Upper lobe of left lung (tissue), 6 donors: ENCODE measurements around the gene MIF4GD. TPM values are rescaled to one million over a fixed set of nuclear protein-coding genes. Genes with fewer than 3 reads are reported as not detected.

Experiments used
- ATAC-seq, 2 donors: fragments of 200-7000 bp; cut with Tn5 transposase; one replicate each; pipeline ENCODE4 v1.9.1; 2022; ENCODE audit warnings: mild to moderate bottlenecking in 2 of 2, moderate library complexity in 2 of 2; ENCODE audit not compliant: low FRiP score in 2 of 2
- DNase-seq, 2 donors: peaks; one replicate each; pipeline ENCODE4 v3.0.0-alpha.2; 2019 to 2020
- H3K27ac ChIP-seq, 4 donors: fragments of 200-600 bp; sonication (generic); one replicate each; pipeline ENCODE4 v1.5.1; 2016 to 2019
- H3K27me3 ChIP-seq, 4 donors: fragments of 200-600 bp; sonication (generic); one replicate each; pipeline ENCODE4 v1.5.1; 2017 to 2019
- H3K36me3 ChIP-seq, 4 donors: fragments of 200-600 bp; sonication (generic); one replicate each; pipeline ENCODE4 v1.5.1; 2016 to 2019
- H3K4me1 ChIP-seq, 4 donors: fragments of 200-600 bp; sonication (generic); one replicate each; pipeline ENCODE4 v1.5.1; 2018 to 2019
- H3K4me3 ChIP-seq, 4 donors: fragments of 200-600 bp; sonication (generic); one replicate each; pipeline ENCODE4 v1.5.1; 2017 to 2019; ENCODE audit warnings: mild to moderate bottlenecking in 2 of 4, moderate library complexity in 1 of 4
- H3K9me3 ChIP-seq, 4 donors: fragments of 200-600 bp; sonication (generic); one replicate each; pipeline ENCODE4 v1.5.1; 2018 to 2019
- EP300 ChIP-seq, 4 donors: sonication (generic); formaldehyde crosslinking; IDR thresholded peaks; one replicate each; pipeline ENCODE4 v1.5.1; 2017; ENCODE audit warnings: antibody characterized with exemption in 4 of 4, control low read depth in 2 of 4
- POLR2A ChIP-seq, 4 donors: fragments of 450-650 bp; IDR thresholded peaks; one replicate each; pipeline ENCODE4 v1.5.1; 2016 to 2017; ENCODE audit warnings: antibody characterized with exemption in 4 of 4, mild to moderate bottlenecking in 2 of 4
- POLR2AphosphoS5 ChIP-seq, 2 donors: sonication (generic); formaldehyde crosslinking; IDR thresholded peaks; one replicate each; pipeline ENCODE4 v1.5.1; 2017; ENCODE audit warnings: antibody characterized with exemption in 2 of 2
- WGBS, 2 donors: methylation state at CpG; one replicate each; pipeline ENCODE4 v1.1.5; 2017 to 2018; 5-methylcytosine and 5-hydroxymethylcytosine counted together
- total RNA-seq, 6 donors: library from RNA; depleted of rRNA in 4 of 6; stranded (reverse); fragments of >200 nt in 4 of 6; gene quantifications; one replicate each; pipeline versions ENCODE4 v1.1.0 to v1.2.1, GENCODE V29; 2016 to 2021
- TF ChIP-seq, protein P1 (sequence below), 6 experiments: fragments of 450-650 bp in 4 of 6; fragments of 200-600 bp in 2 of 6; sonication (generic) in 2 of 6; IDR thresholded peaks; one replicate each; pipeline ENCODE4 v1.5.1; 2016 to 2019; ENCODE audit warnings: antibody characterized with exemption in 6 of 6
- donor health status: DM: no; HTN: no; CAD: no; lungs with moderate emphysema.
- donor health status: DM: no; HTN: yes; CAD: no; lungs with severe emphysema.

The MIF4GD gene
- total RNA-seq, 6 donors from 2014 or later = 19.9 to 42.8 (median 36.2) TPM

- WGBS, 2 donors = 55 to 57% methylated on average over 14 to 17 of the region's 20 CpGs
- TF ChIP-seq EP300 (IDR thresholded peaks at IDR 0.05) = no peak
- TF ChIP-seq POLR2A (IDR thresholded peaks at IDR 0.05) = peak in 1 of 4 donors; percentile 41
- no peaks in the 10 kb centered on the region for H3K36me3 ChIP-seq
- H3K4me3 ChIP-seq = no peak overlapping the region
- peak in 1 of 2 donors; percentile 61 for DNase-seq
- peak overlapping the region; percentile 20 to 81 (median 63) for H3K27ac ChIP-seq
- ATAC-seq = peak; percentile 51 to 69
- peaks cover 0 to 16% (median 7%) of the 10 kb centered on the region in 4 donors for H3K4me1 ChIP-seq
- H3K27me3 ChIP-seq = no peaks in the 10 kb centered on the region
- H3K9me3 ChIP-seq = no peaks in the 10 kb centered on the region
Measured at GRCh38 chr17:75308732-75309629, 38.0 kb upstream of the MIF4GD start.

DNA sequence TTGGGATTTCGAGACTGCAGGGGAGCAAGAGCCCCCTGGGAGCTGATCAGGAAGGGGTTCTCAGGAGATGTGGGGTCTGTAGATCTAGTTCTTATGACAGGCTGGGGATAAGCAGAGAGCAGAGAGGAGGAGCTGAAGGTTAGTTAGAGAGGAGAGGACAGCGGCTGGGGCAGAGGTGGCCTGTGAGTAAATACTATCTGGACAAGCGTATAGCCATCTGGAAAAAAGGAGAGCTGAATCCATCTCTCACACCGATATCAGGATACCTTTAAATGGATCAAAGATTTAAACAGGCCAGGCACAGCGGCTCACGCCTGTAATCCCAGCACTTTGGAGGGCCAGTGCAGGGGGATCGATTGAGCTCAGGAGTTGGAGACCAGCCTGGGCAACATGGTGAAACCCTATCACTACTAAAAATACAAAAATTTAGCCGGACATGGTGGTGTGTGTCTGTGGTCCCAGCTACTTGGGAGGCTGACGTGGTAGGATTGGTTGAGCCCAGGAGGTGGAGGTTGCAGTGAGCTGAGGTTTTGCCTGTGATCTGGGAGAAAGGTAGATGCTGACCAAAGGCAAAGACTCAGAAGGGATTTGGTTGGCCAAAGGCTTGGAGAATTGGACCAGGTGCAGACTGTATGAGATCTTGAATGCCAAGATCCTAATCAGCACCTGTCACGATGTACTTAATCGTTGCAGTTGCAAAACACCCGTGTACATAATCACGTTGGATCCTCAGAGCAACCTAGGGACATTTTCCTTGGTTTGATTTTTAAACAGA lies 37.1 kb upstream of the MIF4GD start:
- Histone ChIP-seq H3K9me3 (no peaks in the 10 kb centered on the region), H3K27ac (peak overlapping the region in 3 of 4 donors; percentile 52 to 81 (median 74)), H3K4me3 (no peak overlapping the region), H3K36me3 (no peaks in the 10 kb centered on the region), H3K4me1 (peaks cover 0 to 14% (median 6%) of the 10 kb centered on the region in 4 donors), H3K27me3 (no peaks in the 10 kb centered on the region)
- DNase-seq (no peak), ATAC-seq (no peak)
- WGBS, 2 donors = 72 to 80% methylated on average over 12 to 13 of the region's 13 CpGs
- TF ChIP-seq EP300 (IDR thresholded peaks at IDR 0.05) = no peak
- TF ChIP-seq POLR2AphosphoS5 (IDR thresholded peaks at IDR 0.05) = no peak
- TF ChIP-seq POLR2A (IDR thresholded peaks at IDR 0.05) = no peak
- TF ChIP-seq, protein P1, sequence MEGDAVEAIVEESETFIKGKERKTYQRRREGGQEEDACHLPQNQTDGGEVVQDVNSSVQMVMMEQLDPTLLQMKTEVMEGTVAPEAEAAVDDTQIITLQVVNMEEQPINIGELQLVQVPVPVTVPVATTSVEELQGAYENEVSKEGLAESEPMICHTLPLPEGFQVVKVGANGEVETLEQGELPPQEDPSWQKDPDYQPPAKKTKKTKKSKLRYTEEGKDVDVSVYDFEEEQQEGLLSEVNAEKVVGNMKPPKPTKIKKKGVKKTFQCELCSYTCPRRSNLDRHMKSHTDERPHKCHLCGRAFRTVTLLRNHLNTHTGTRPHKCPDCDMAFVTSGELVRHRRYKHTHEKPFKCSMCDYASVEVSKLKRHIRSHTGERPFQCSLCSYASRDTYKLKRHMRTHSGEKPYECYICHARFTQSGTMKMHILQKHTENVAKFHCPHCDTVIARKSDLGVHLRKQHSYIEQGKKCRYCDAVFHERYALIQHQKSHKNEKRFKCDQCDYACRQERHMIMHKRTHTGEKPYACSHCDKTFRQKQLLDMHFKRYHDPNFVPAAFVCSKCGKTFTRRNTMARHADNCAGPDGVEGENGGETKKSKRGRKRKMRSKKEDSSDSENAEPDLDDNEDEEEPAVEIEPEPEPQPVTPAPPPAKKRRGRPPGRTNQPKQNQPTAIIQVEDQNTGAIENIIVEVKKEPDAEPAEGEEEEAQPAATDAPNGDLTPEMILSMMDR (IDR thresholded peaks at IDR 0.05) = no peak

GRCh38 chr17:75301502-75302206 lies 30.6 kb upstream of the MIF4GD start:
- Histone ChIP-seq H3K9me3 (no peaks in the 10 kb centered on the region), H3K27me3 (no peaks in the 10 kb centered on the region), H3K4me3 (no peak overlapping the region), H3K27ac (peak overlapping the region in 3 of 4 donors; percentile 40 to 67 (median 46)), H3K36me3 (no peaks in the 10 kb centered on the region), H3K4me1 (peaks cover 0 to 5% (median 2%) of the 10 kb centered on the region in 4 donors)
- TF ChIP-seq, protein P1 (IDR thresholded peaks at IDR 0.05) = no peak
- TF ChIP-seq EP300 (IDR thresholded peaks at IDR 0.05) (peak in 2 of 4 donors; percentile 10 to 22), POLR2AphosphoS5 (IDR thresholded peaks at IDR 0.05) (no peak)
- DNase-seq (no peak), ATAC-seq (peak in 1 of 2 donors; percentile 67)
- 82 to 86% methylated on average over 17 of the region's 17 CpGs for WGBS, 2 donors

- H3K4me3 ChIP-seq = no peak overlapping the region
- DNase-seq = no peak
- no peak for TF ChIP-seq EP300 (IDR thresholded peaks at IDR 0.05)
- no peak for TF ChIP-seq POLR2AphosphoS5 (IDR thresholded peaks at IDR 0.05)
- TF ChIP-seq, protein P1 (IDR thresholded peaks at IDR 0.05) = no peak
- peak in 1 of 4 donors; percentile 36 for TF ChIP-seq POLR2A (IDR thresholded peaks at IDR 0.05)
- ATAC-seq = peak in 1 of 2 donors; percentile 63
- H3K9me3 ChIP-seq = no peaks in the 10 kb centered on the region
- H3K4me1 ChIP-seq = peaks cover 0 to 5% (median 3%) of the 10 kb centered on the region in 4 donors
- H3K36me3 ChIP-seq = no peaks in the 10 kb centered on the region
- peak overlapping the region in 3 of 4 donors; percentile 40 to 67 (median 46) for H3K27ac ChIP-seq
- 75 to 77% methylated on average over 9 of the region's 9 CpGs for WGBS, 2 donors
- H3K27me3 ChIP-seq = no peaks in the 10 kb centered on the region
Measured at GRCh38 chr17:75301049-75301448, 30.0 kb upstream of the MIF4GD start.
